Lower leg skin (tissue), 4 donors: ENCODE results near the gene BSG. TPM values are rescaled to one million over a fixed set of nuclear protein-coding genes. Genes with fewer than 3 reads are reported as not detected.

Experiments used
- DNase-seq, 2 donors: peaks; one replicate each; pipeline ENCODE4 v3.0.0-alpha.2; 2019; ENCODE audit warnings: low spot score in 2 of 2
- H3K4me3 ChIP-seq: fragments of 200-600 bp; sonication (generic); 2 replicates; pipeline ENCODE4 v1.5.1; 2017; ENCODE audit warnings: mild to moderate bottlenecking, low read depth; ENCODE audit not compliant: poor library complexity, severe bottlenecking
- CTCF ChIP-seq, 3 donors: fragments of 450-650 bp; IDR thresholded peaks; one replicate each; pipeline ENCODE4 v1.5.1; 2016; ENCODE audit warnings: antibody characterized with exemption in 3 of 3, mild to moderate bottlenecking in 3 of 3, moderate library complexity in 2 of 3
- POLR2A ChIP-seq, 2 donors: fragments of 450-650 bp; IDR thresholded peaks; one replicate each; pipeline ENCODE4 v1.6.1; 2016 to 2017; ENCODE audit warnings: antibody characterized with exemption in 2 of 2, mild to moderate bottlenecking in 1 of 2, moderate library complexity in 1 of 2
- WGBS, 2 donors: methylation state at CpG; one replicate each; pipeline ENCODE4 v1.1.5; 2018; 5-methylcytosine and 5-hydroxymethylcytosine counted together
- intact Hi-C: fragments of 100-400 bp; cut with DNase I; formaldehyde crosslinking; loops from one replicate; pipeline ENCODE4 v1.15.0; 2023; ENCODE audit warnings: low total_unique reads
- total RNA-seq, 4 donors: library from RNA; depleted of rRNA; stranded (reverse); fragments of >200 nt; gene quantifications; one replicate each; pipeline ENCODE4 v1.1.0, GENCODE V29; 2016

BSG gene
- total RNA-seq, 4 donors from 2014 or later, result 288 to 344 (median 307) TPM

- no peak overlapping the region for H3K4me3 ChIP-seq
- intact Hi-C loops, result no loop called here
- DNase-seq, result no peak
- TF ChIP-seq CTCF (IDR thresholded peaks at IDR 0.05), result no peak
- WGBS, 2 donors, result 93 to 95% methylated on average over 23 to 24 of the region's 24 CpGs
Observed at GRCh38 chr19:621819-622218, 49.4 kb downstream of the BSG start.

DNA sequence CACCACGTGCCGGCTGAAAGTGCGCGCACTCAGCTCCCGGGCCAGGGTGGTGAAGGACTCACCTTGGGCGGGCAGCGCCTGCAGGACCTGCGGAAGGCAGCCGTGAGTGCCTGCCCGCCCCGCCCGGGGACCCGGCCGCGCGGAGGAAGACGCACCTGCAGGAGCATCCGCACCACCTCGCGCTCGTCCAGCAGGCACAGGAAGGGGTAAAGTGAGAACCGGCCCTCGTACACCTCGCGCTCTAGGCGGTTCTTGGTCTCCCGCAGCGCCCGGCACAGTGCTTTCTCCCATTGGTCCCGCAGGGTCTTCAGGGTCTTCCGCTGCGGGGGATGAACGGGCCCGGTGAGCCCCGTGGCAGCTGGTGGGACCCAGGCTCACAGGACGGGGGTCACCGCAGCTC is 50.3 kb downstream of the BSG start:
- TF ChIP-seq POLR2A (IDR thresholded peaks at IDR 0.05), result no peak
- no peak for TF ChIP-seq CTCF (IDR thresholded peaks at IDR 0.05)
- H3K4me3 ChIP-seq, result no peak overlapping the region
- intact Hi-C loops, result no loop called here
- DNase-seq, result no peak
- WGBS, 2 donors, result 96 to 97% methylated on average over 36 to 37 of the region's 37 CpGs

DNA sequence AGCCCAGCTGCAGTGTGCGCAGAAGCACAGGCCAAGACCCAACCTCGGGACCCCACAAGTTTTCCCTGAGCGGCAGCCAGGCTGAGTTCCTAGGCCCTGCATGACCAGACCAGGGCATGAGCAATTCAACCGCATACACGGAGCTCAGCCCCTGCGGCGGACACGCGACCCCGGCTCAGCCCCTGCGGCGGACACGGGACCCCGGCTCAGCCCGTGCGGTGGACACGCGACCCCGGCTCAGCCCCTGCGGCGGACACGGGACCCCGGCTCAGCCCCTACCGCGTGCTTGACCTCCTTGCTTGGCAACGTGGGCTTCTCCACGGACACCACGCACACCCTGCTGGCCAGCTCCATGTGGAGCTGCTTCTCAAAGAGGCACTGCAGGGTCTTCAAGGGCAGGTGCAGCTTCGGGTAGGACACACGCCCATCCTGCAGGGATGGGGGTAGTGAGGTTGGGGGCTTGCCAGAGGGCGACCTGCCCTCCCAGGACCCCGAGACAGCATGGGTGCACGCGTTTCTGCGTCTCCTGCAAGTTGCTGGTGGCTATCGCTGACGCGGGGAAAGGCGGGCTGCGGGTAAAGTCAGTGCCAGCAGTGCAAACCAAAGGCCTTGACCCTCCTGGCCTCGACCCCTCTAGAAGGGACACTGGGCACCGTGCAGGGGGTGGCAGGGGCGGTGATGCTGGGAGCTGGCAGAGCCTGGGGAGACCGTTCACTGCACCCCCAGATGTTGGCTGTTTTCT is 51.0 kb downstream of the BSG start:
- 83 to 86% methylated on average over 17 to 18 of the region's 44 CpGs for WGBS, 2 donors
- intact Hi-C loops, result no loop called here
- no peak for DNase-seq
- no peak for TF ChIP-seq POLR2A (IDR thresholded peaks at IDR 0.05)
- TF ChIP-seq CTCF (IDR thresholded peaks at IDR 0.05), result no peak
- H3K4me3 ChIP-seq, result no peak overlapping the region

DNA sequence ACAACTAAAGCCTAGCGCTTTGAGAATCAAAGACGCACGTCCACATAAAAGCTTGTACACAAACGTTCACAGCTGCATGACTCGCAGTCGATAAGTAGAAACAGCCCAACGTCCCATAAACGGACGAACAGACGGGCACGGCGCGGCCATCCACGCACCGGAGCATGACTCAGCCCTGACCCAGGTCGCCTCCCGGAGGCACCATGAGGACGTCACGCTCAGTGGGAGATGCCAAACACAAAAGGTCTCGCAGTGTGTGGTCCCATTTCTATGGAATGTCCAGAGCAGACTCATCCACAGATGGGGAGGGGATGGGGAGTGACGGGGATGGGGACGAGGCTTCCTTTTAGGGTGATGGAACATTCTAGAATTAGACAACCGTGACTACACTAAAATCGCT is 51.6 kb downstream of the BSG start:
- no peak for DNase-seq
- no peak overlapping the region for H3K4me3 ChIP-seq
- 80 to 81% methylated on average over 24 of the region's 24 CpGs for WGBS, 2 donors
- intact Hi-C loops, result no loop called here
- no peak for TF ChIP-seq CTCF (IDR thresholded peaks at IDR 0.05)
- TF ChIP-seq POLR2A (IDR thresholded peaks at IDR 0.05), result no peak

GRCh38 chr19:624433-625109 is 52.2 kb downstream of the BSG start:
- intact Hi-C loops, result no loop called here
- TF ChIP-seq CTCF (IDR thresholded peaks at IDR 0.05) (no peak), POLR2A (IDR thresholded peaks at IDR 0.05) (no peak)
- H3K4me3 ChIP-seq, result no peak overlapping the region
- WGBS, 2 donors, result 90 to 93% methylated on average over 5 to 24 of the region's 24 CpGs
- DNase-seq, result no peak
